HepG2 (cell line): Measurements from ENCODE around the gene LAP3. TPM values are rescaled to one million over a fixed set of nuclear protein-coding genes. Genes with fewer than 3 reads are reported as not detected.

ENCODE experiments used
- ARNT2 ChIP-seq: sonication (generic); formaldehyde crosslinking; IDR thresholded peaks from 2 replicates; pipeline ENCODE4 v1.8.0; 2022; ENCODE audit warnings: mild to moderate bottlenecking, low read depth, missing genetic modification reagents, moderate library complexity
- ASH2L ChIP-seq: fragments of 300-600, 200-600 bp; sonication (generic); IDR thresholded peaks from 2 replicates; pipeline ENCODE4 v1.7.0; 2017; ENCODE audit warnings: low read depth, mild to moderate bottlenecking, moderate library complexity, mixed read lengths, low read length; ENCODE audit not compliant: insufficient read length
- CSRNP1 ChIP-seq: sonication (generic); formaldehyde crosslinking; IDR thresholded peaks from 2 replicates; pipeline ENCODE4 v1.8.1; 2023; ENCODE audit warnings: mild to moderate bottlenecking, missing genetic modification reagents
- DDIT3 ChIP-seq: sonication (generic); formaldehyde crosslinking; IDR thresholded peaks from 2 replicates; pipeline ENCODE4 v1.4.0; 2020; ENCODE audit warnings: mild to moderate bottlenecking, missing genetic modification reagents
- MED1 ChIP-seq: sonication (generic); formaldehyde crosslinking; IDR thresholded peaks from 2 replicates; pipeline ENCODE4 v1.4.0; 2020; ENCODE audit warnings: missing genetic modification reagents
- PAWR ChIP-seq: sonication (generic); formaldehyde crosslinking; IDR thresholded peaks from 2 replicates; pipeline ENCODE4 v1.4.0; 2020; ENCODE audit warnings: missing genetic modification reagents, mild to moderate bottlenecking, borderline replicate concordance
- REL ChIP-seq: sonication (generic); formaldehyde crosslinking; conservative IDR thresholded peaks from 2 replicates; pipeline ENCODE4 v1.8.0; 2022; ENCODE audit warnings: mild to moderate bottlenecking, missing genetic modification reagents, moderate library complexity
- SOX13 ChIP-seq, 3 experiments: fragments of 450-650 bp in 1 of 3; sonication (generic) in 1 of 3; formaldehyde crosslinking in 1 of 3; IDR thresholded peaks in 2 of 3; conservative IDR thresholded peaks in 1 of 3; 2 replicates each; pipeline versions ENCODE4 v1.5.0 to v1.6.1; 2016 to 2020; ENCODE audit warnings: antibody characterized with exemption in 1 of 3, mild to moderate bottlenecking in 1 of 3, missing compliant biosample characterization in 1 of 3, missing genetic modification reagents in 1 of 3, moderate library complexity in 1 of 3
- TRIM22 ChIP-seq: fragments of 450-650 bp; IDR thresholded peaks from 2 replicates; pipeline ENCODE4 v1.6.1; 2017
- ZBTB39 ChIP-seq: sonication (generic); formaldehyde crosslinking; IDR thresholded peaks from 2 replicates; pipeline ENCODE4 v1.5.0; 2020; ENCODE audit warnings: missing genetic modification reagents
- ZNF160 ChIP-seq: sonication (generic); formaldehyde crosslinking; IDR thresholded peaks from 2 replicates; pipeline ENCODE4 v1.8.0; 2022; ENCODE audit warnings: mild to moderate bottlenecking, inconsistent platforms, missing genetic modification reagents
- ZNF333 ChIP-seq: sonication (generic); formaldehyde crosslinking; IDR thresholded peaks from 2 replicates; pipeline ENCODE4 v1.4.0; 2020; ENCODE audit warnings: mild to moderate bottlenecking, missing genetic modification reagents, borderline replicate concordance
- ZNF407 ChIP-seq: sonication (generic); formaldehyde crosslinking; IDR thresholded peaks from one replicate; pipeline ENCODE4 v1.5.1; 2020; ENCODE audit warnings: mild to moderate bottlenecking, missing genetic modification reagents; ENCODE audit errors: not compliant biosample characterization
- ZNF564 ChIP-seq: sonication (generic); formaldehyde crosslinking; IDR thresholded peaks from 2 replicates; pipeline ENCODE4 v1.8.1; 2023; ENCODE audit warnings: mild to moderate bottlenecking, missing genetic modification reagents
- ZNF660 ChIP-seq: sonication (generic); formaldehyde crosslinking; IDR thresholded peaks from 2 replicates; pipeline ENCODE4 v1.5.1; 2020; ENCODE audit warnings: mild to moderate bottlenecking, low read depth, missing genetic modification reagents, borderline replicate concordance
- polyA plus RNA-seq, 8 experiments: library from polyadenylated mRNA; depleted of rRNA in 3 of 8; stranded (reverse) in 7 of 8; unstranded in 1 of 8; fragments of >200 nt; fragmentation: Illumina TruSeq in 4 of 8; extraction: Trizol in 4 of 8; gene quantifications; 2 replicates each; pipeline versions ENCODE4 v1.2.1 to v1.2.3, GENCODE V29; 2011 to 2016; ENCODE audit warnings: low read depth in 4 of 8, missing spikeins in 1 of 8, mixed read lengths in 1 of 8; ENCODE audit not compliant: insufficient read depth in 1 of 8
- total RNA-seq, 5 experiments: library from RNA; depleted of rRNA; stranded (reverse); fragments of >200 nt; fragmentation: Illumina TruSeq; extraction: Trizol; gene quantifications; 2 replicates each; pipeline ENCODE4 v1.2.3, GENCODE V29; 2016; ENCODE audit warnings: low read depth in 1 of 5

Gene LAP3
- total and polyA plus RNA-seq, 2 of the 13 experiments (the other 11 are each of a cell fraction or from before 2014, with no cell fraction given): 106 to 125 TPM

GRCh38 chr4:17556498-17556897 is 20.5 kb upstream of the LAP3 start (continued):
- TF ChIP-seq ZNF407 (CRISPR knock-in tag) (no peak), ZBTB39 (CRISPR knock-in tag) (no peak), TRIM22 (no peak), ASH2L (peak; percentile 55), ZNF660 (CRISPR knock-in tag) (no peak), DDIT3 (CRISPR knock-in tag) (no peak), PAWR (CRISPR knock-in tag) (no peak), ZNF333 (no peak), ZNF160 (CRISPR knock-in tag) (no peak), REL (CRISPR knock-in tag) (no peak), ZNF564 (CRISPR knock-in tag) (no peak), ARNT2 (CRISPR knock-in tag) (no peak), SOX13 (IDR thresholded peaks at IDR 0.05) (0 out of 2 replicates have a peak, but pooled peaks have one; percentile 25), SOX13 (CRISPR knock-in tag; conservative IDR thresholded peaks at IDR 0.05 in 1 of 2, IDR thresholded peaks at IDR 0.05 in 1 of 2) (peak in 1 of 2 experiments; percentile 69; a peak in 1 of 4 replicates), MED1 (CRISPR knock-in tag) (peak; percentile 41; the same call in 1 of the 2 replicates), CSRNP1 (CRISPR knock-in tag) (no peak)
